Activated CD8-positive, alpha-beta T cell treated with anti-CD3 and anti-CD28 coated beads for 36 hours (primary cell): ENCODE measurements around the gene TDRKH. TPM values are rescaled to one million over a fixed set of nuclear protein-coding genes. Genes with fewer than 3 reads are reported as not detected.

Experiments
- ATAC-seq: fragments of 200-7000 bp; cut with Tn5 transposase; one replicate; pipeline ENCODE4 v1.10.0; 2021; ENCODE audit warnings: mild to moderate bottlenecking, moderate library complexity
- CTCF ChIA-PET: fragments of 350-600 bp; sonication (Branson Sonifier 250); formaldehyde crosslinking; loops from one replicate; lab custom pipeline; 2021; ENCODE audit warnings: antibody characterized with exemption; lab: Charles Lee
- POLR2A ChIA-PET: fragments of 350-600 bp; sonication (Branson Sonifier 250); formaldehyde crosslinking; loops from one replicate; lab custom pipeline; 2021; ENCODE audit warnings: antibody characterized with exemption; lab: Charles Lee
- DNase-seq: peaks from one replicate; pipeline ENCODE4 v3.0.0-alpha.2; 2020
- H3K27ac Mint-ChIP-seq: one replicate; pipeline ENCODE4 v1.8.0; 2021; ENCODE audit warnings: mild to moderate bottlenecking, mixed read lengths
- H3K27me3 Mint-ChIP-seq: one replicate; pipeline ENCODE4 v1.8.0; 2021; ENCODE audit warnings: mixed read lengths
- H3K36me3 Mint-ChIP-seq: one replicate; pipeline ENCODE4 v1.8.0; 2021; ENCODE audit warnings: low read depth, mixed read lengths
- H3K4me1 Mint-ChIP-seq: one replicate; pipeline ENCODE4 v1.8.0; 2021; ENCODE audit warnings: low read depth, mixed read lengths
- H3K4me3 Mint-ChIP-seq: one replicate; pipeline ENCODE4 v1.8.0; 2021; ENCODE audit warnings: mild to moderate bottlenecking, moderate library complexity, mixed read lengths
- H3K9me3 Mint-ChIP-seq: one replicate; pipeline ENCODE4 v1.8.0; 2021; ENCODE audit warnings: mixed read lengths
- CTCF ChIP-seq: fragments of 200-600 bp; IDR thresholded peaks from one replicate; pipeline ENCODE4 v1.8.0; 2022; ENCODE audit warnings: antibody characterized with exemption, mild to moderate bottlenecking
- intact Hi-C: fragments of 100-400 bp; cut with micrococcal nuclease; formaldehyde crosslinking; loops from one replicate; pipeline ENCODE4 v1.10.0; 2022
- total RNA-seq, 2 experiments: library from RNA; stranded (reverse); gene quantifications; one replicate each; pipeline ENCODE4 v1.2.3, GENCODE V29; 2021

TDRKH gene
- total RNA-seq, 2 experiments from 2014 or later, result 9.7 to 10.5 TPM

DNA sequence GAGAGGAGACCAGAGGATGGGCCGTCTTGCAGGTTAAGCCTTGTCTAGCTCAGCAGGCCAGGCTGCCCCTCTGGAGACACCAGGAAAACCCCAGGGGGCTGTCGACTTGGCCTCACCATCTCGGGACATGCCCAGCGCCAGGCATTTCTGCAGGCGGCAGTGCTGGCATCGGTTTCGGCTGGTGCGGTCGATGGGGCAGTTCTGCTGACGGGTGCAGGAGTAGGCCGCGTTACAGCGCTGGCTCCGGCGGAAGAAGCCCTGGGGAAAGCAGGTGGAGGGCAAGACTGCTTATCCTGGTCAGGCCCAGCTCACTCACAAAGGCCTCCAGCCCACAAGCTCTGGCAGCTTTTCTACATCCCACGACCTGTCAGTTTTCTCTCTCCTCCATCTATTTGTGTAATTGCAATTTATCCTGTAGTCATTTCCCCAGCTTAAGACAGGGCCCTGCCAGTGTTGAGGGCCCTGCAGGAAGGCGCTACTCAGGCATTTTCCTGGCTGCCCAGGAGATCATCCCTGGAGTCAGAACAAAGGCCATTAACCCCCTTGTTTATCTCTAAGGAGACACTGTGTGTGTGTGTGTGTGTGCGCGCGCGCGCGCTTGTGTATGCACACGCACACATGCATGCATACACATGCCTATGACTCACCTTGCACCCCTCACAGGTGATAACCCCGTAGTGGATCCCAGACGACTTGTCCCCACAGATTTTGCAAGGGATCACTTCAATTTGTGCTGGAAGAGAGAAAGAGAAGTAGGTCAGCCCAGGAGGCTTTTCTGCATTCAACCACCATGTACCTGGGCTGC, 26.4 kb upstream of the TDRKH start:
- Mint-ChIP-seq H3K27ac (peak overlapping the region; percentile 46), H3K4me1 (peaks cover 44% of the 10 kb centered on the region), H3K4me3 (no peak overlapping the region), H3K36me3 (no peaks in the 10 kb centered on the region), H3K9me3 (no peaks in the 10 kb centered on the region), H3K27me3 (no peaks in the 10 kb centered on the region)
- ATAC-seq, result no peak
- POLR2A ChIA-PET, result interaction anchor here (0.5 to 1.5 kb wide), 4 partner anchors 8 to 187 kb away, joined by 3 to 5 read pairs (median 3); partner anchors contain the start of gene MRPL9
- TF ChIP-seq CTCF, result no peak
- intact Hi-C loops, result no loop called here
- no peak for DNase-seq
- CTCF ChIA-PET, result interaction anchor here (1.0 to 1.5 kb wide), 4 partner anchors 9 to 223 kb away, joined by 3 to 6 read pairs (median 3); no protein-coding TSS in a partner anchor

GRCh38 chr1:151815716-151816327, 25.5 kb upstream of the TDRKH start:
- CTCF ChIA-PET, result interaction anchor here (1.0 kb wide), 1 partner anchor 26 kb away, joined by 3 read pairs; no protein-coding TSS in a partner anchor
- H3K4me3 Mint-ChIP-seq, result no peak overlapping the region
- TF ChIP-seq CTCF, result no peak
- POLR2A ChIA-PET, result interaction anchor here (1.4 kb wide), 1 partner anchor 11 kb away, joined by 3 read pairs; no protein-coding TSS in a partner anchor
- no peak overlapping the region for H3K27ac Mint-ChIP-seq
- ATAC-seq (no peak), DNase-seq (peak; percentile 45)
- H3K9me3 Mint-ChIP-seq, result no peaks in the 10 kb centered on the region
- intact Hi-C loops, result no loop called here
- H3K36me3 Mint-ChIP-seq, result no peaks in the 10 kb centered on the region
- no peaks in the 10 kb centered on the region for H3K27me3 Mint-ChIP-seq
- peaks cover 35% of the 10 kb centered on the region for H3K4me1 Mint-ChIP-seq

GRCh38 chr1:151814971-151815545, 24.8 kb upstream of the TDRKH start:
- Mint-ChIP-seq H3K4me3 (no peak overlapping the region), H3K27ac (no peak overlapping the region), H3K36me3 (no peaks in the 10 kb centered on the region), H3K27me3 (no peaks in the 10 kb centered on the region), H3K4me1 (peaks cover 27% of the 10 kb centered on the region), H3K9me3 (no peaks in the 10 kb centered on the region)
- CTCF ChIA-PET, result no interaction called here
- intact Hi-C loops, result no loop called here
- no peak for DNase-seq
- POLR2A ChIA-PET, result no interaction called here
- TF ChIP-seq CTCF, result no peak
- ATAC-seq, result no peak

DNA sequence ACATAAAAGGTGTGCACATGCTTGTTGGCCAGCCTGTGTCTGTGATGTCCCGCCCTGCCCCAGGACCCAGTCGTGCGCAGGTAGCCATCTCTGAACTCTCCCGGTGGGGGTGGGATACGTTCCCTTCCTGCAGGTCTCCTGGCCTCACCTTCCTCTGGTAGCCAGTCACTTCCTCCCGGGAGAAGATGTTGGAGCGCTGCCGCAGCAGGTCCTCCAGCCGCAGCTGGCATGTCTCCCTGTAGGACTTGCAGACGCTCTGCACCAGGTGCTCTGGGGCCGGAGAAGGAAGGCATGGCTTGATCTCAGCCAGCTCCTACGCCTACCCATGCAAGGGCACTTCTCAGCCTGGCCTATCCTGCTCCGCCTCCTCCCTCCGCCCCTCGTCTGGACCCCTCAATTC, 24.1 kb upstream of the TDRKH start:
- H3K4me3 Mint-ChIP-seq, result no peak overlapping the region
- ChIA-PET CTCF (no interaction called here), POLR2A (no interaction called here)
- peaks cover 23% of the 10 kb centered on the region for H3K4me1 Mint-ChIP-seq
- H3K9me3 Mint-ChIP-seq, result no peaks in the 10 kb centered on the region
- no peak overlapping the region for H3K27ac Mint-ChIP-seq
- intact Hi-C loops, result no loop called here
- no peaks in the 10 kb centered on the region for H3K36me3 Mint-ChIP-seq
- no peaks in the 10 kb centered on the region for H3K27me3 Mint-ChIP-seq
- DNase-seq (no peak), ATAC-seq (no peak)
- no peak for TF ChIP-seq CTCF
